Vagina (tissue), 2 donors: ENCODE measurements around the gene PRRT3. TPM values are rescaled to one million over a fixed set of nuclear protein-coding genes. Genes with fewer than 3 reads are reported as not detected.

Experiments used
- DNase-seq, 2 donors: peaks; one replicate each; pipeline ENCODE4 v3.0.0-alpha.2; 2017; ENCODE audit errors: extremely low spot score in 2 of 2
- H3K27ac ChIP-seq: fragments of 200-600 bp; sonication (generic); one replicate; pipeline ENCODE4 v1.5.1; 2019
- H3K27me3 ChIP-seq: fragments of 200-600 bp; sonication (generic); one replicate; pipeline ENCODE4 v1.5.1; 2019
- H3K36me3 ChIP-seq, 2 donors: fragments of 200-600 bp; sonication (generic); one replicate each; pipeline ENCODE4 v1.5.1; 2017 to 2019
- H3K4me1 ChIP-seq: fragments of 200-600 bp; sonication (generic); one replicate; pipeline ENCODE4 v1.5.1; 2019
- H3K4me3 ChIP-seq, 2 donors: fragments of 200-600 bp; sonication (generic); 1 replicate in 1 of 2; 2 replicates in 1 of 2; pipeline ENCODE4 v1.5.1; 2016 to 2019
- H3K9me3 ChIP-seq: fragments of 200-600 bp; sonication (generic); one replicate; pipeline ENCODE4 v1.5.1; 2019
- CTCF ChIP-seq, 3 experiments: fragments of 450-650 bp in 2 of 3; fragments of 200-600 bp in 1 of 3; sonication (generic) in 1 of 3; IDR thresholded peaks; one replicate each; pipeline ENCODE4 v1.5.1; 2017 to 2019; ENCODE audit warnings: antibody characterized with exemption in 3 of 3, mild to moderate bottlenecking in 2 of 3, moderate library complexity in 2 of 3
- POLR2A ChIP-seq, 2 donors: fragments of 450-650 bp; IDR thresholded peaks; one replicate each; pipeline ENCODE4 v1.6.1; 2017; ENCODE audit warnings: antibody characterized with exemption in 2 of 2, mild to moderate bottlenecking in 2 of 2, moderate library complexity in 2 of 2
- POLR2AphosphoS5 ChIP-seq, 2 donors: sonication (generic); formaldehyde crosslinking; IDR thresholded peaks; one replicate each; pipeline ENCODE4 v1.9.0; 2017; ENCODE audit warnings: antibody characterized with exemption in 2 of 2, mild to moderate bottlenecking in 2 of 2, low read depth in 1 of 2; ENCODE audit not compliant: insufficient read depth in 1 of 2
- intact Hi-C: fragments of 100-400 bp; cut with DNase I; formaldehyde crosslinking; loops from one replicate; pipeline ENCODE4 v1.15.1; 2023
- total RNA-seq: library from RNA; depleted of rRNA; stranded (reverse); fragments of >200 nt; gene quantifications from one replicate; pipeline ENCODE4 v1.2.3, GENCODE V29; 2016

PRRT3 gene
- total RNA-seq, 1 donor from 2014 or later: 1.7 TPM

- no peaks in the 10 kb centered on the region for H3K9me3 ChIP-seq
- H3K36me3 ChIP-seq: peaks cover 0 to 12% of the 10 kb centered on the region in 2 donors
- no peaks in the 10 kb centered on the region for H3K27me3 ChIP-seq
- intact Hi-C loops: loop anchor here (10.0 kb wide), 1 partner anchor 178 kb away; the partner anchor contains the start of gene BRPF1
- no peak for DNase-seq
- no peak overlapping the region for H3K4me3 ChIP-seq
- H3K27ac ChIP-seq: no peak overlapping the region
- TF ChIP-seq CTCF (IDR thresholded peaks at IDR 0.05): no peak
- TF ChIP-seq POLR2A (IDR thresholded peaks at IDR 0.05): no peak
- TF ChIP-seq POLR2AphosphoS5 (IDR thresholded peaks at IDR 0.05; ENCODE audit: insufficient read depth in 1 of 2, low read depth in 1 of 2): no peak
- peaks cover 47% of the 10 kb centered on the region for H3K4me1 ChIP-seq
Measured at GRCh38 chr3:9912294-9912935, 39.8 kb downstream of the PRRT3 start.

GRCh38 chr3:9911863-9912262 lies 40.3 kb downstream of the PRRT3 start:
- peaks cover 42% of the 10 kb centered on the region for H3K4me1 ChIP-seq

GRCh38 chr3:9909221-9910013 lies 42.8 kb downstream of the PRRT3 start:
- Histone ChIP-seq H3K27me3 (no peaks in the 10 kb centered on the region), H3K9me3 (no peaks in the 10 kb centered on the region), H3K27ac (no peak overlapping the region), H3K36me3 (peaks cover 0 to 12% of the 10 kb centered on the region in 2 donors), H3K4me1 (peaks cover 28% of the 10 kb centered on the region), H3K4me3 (no peak overlapping the region)
- intact Hi-C loops: loop anchor here (10.0 kb wide), 1 partner anchor 175 kb away; the partner anchor contains the start of gene BRPF1
- DNase-seq: no peak
- TF ChIP-seq POLR2A (IDR thresholded peaks at IDR 0.05) (no peak), CTCF (IDR thresholded peaks at IDR 0.05) (no peak), POLR2AphosphoS5 (IDR thresholded peaks at IDR 0.05; ENCODE audit: insufficient read depth in 1 of 2, low read depth in 1 of 2) (no peak)

More at GRCh38 chr3:9911863-9912262, 40.3 kb downstream of the PRRT3 start:
- no peak overlapping the region for H3K27ac ChIP-seq
- intact Hi-C loops: loop anchor here (10.0 kb wide), 1 partner anchor 177 kb away; the partner anchor contains the start of gene BRPF1
- H3K4me3 ChIP-seq: no peak overlapping the region
- TF ChIP-seq POLR2AphosphoS5 (IDR thresholded peaks at IDR 0.05; ENCODE audit: insufficient read depth in 1 of 2, low read depth in 1 of 2) (no peak), CTCF (IDR thresholded peaks at IDR 0.05) (no peak), POLR2A (IDR thresholded peaks at IDR 0.05) (no peak)
- peaks cover 0 to 12% of the 10 kb centered on the region in 2 donors for H3K36me3 ChIP-seq
- no peaks in the 10 kb centered on the region for H3K27me3 ChIP-seq
- DNase-seq: no peak
- H3K9me3 ChIP-seq: no peaks in the 10 kb centered on the region

- H3K27me3 ChIP-seq: no peaks in the 10 kb centered on the region
- no peaks in the 10 kb centered on the region for H3K9me3 ChIP-seq
- peaks cover 28% of the 10 kb centered on the region for H3K4me1 ChIP-seq
- peaks cover 0 to 12% of the 10 kb centered on the region in 2 donors for H3K36me3 ChIP-seq
- TF ChIP-seq POLR2AphosphoS5 (IDR thresholded peaks at IDR 0.05; ENCODE audit: insufficient read depth in 1 of 2, low read depth in 1 of 2) (no peak), CTCF (IDR thresholded peaks at IDR 0.05) (no peak), POLR2A (IDR thresholded peaks at IDR 0.05) (no peak)
- DNase-seq: no peak
- H3K27ac ChIP-seq: no peak overlapping the region
- no peak overlapping the region for H3K4me3 ChIP-seq
- intact Hi-C loops: no loop called here
Measured at GRCh38 chr3:9908286-9908685, 43.9 kb downstream of the PRRT3 start.
